Esophagus muscularis mucosa (tissue), 4 donors: ENCODE results near the gene RPS21. TPM values are rescaled to one million over a fixed set of nuclear protein-coding genes. Genes with fewer than 3 reads are reported as not detected.

Experiments
- DNase-seq: peaks from one replicate; pipeline ENCODE4 v3.0.0-alpha.2; 2017; ENCODE audit errors: extremely low spot score
- H3K27ac ChIP-seq, 4 donors: fragments of 200-600 bp; sonication (generic); replicated peaks in 1 of 4; 1 replicate in 3 of 4; 2 replicates in 1 of 4; pipeline ENCODE4 v1.5.1; 2016 to 2019; ENCODE audit warnings: mild to moderate bottlenecking in 1 of 4
- H3K27me3 ChIP-seq, 4 donors: fragments of 200-600 bp; sonication (generic); one replicate each; pipeline versions ENCODE4 v1.5.1 to v1.6.0; 2016 to 2019
- H3K36me3 ChIP-seq, 4 donors: fragments of 200-600 bp; sonication (generic); one replicate each; pipeline ENCODE4 v1.5.1; 2016 to 2019
- H3K4me1 ChIP-seq, 4 donors: fragments of 200-600 bp; sonication (generic); one replicate each; pipeline ENCODE4 v1.5.1; 2016 to 2019
- H3K4me3 ChIP-seq, 4 donors: fragments of 200-600 bp; sonication (generic); 1 replicate in 2 of 4; 2 replicates in 2 of 4; pipeline ENCODE4 v1.5.1; 2016 to 2019; ENCODE audit warnings: mild to moderate bottlenecking in 4 of 4, moderate library complexity in 1 of 4
- H3K9me3 ChIP-seq, 4 donors: fragments of 200-600 bp; sonication (generic); 1 replicate in 3 of 4; 2 replicates in 1 of 4; pipeline ENCODE4 v1.5.1; 2016 to 2019
- CTCF ChIP-seq, 3 experiments: fragments of 200-600 bp in 2 of 3; fragments of 450-650 bp in 1 of 3; sonication (generic) in 2 of 3; IDR thresholded peaks; one replicate each; pipeline ENCODE4 v1.5.1; 2017 to 2019; ENCODE audit warnings: antibody characterized with exemption in 3 of 3, mild to moderate bottlenecking in 2 of 3, moderate library complexity in 1 of 3
- EP300 ChIP-seq: sonication (generic); formaldehyde crosslinking; IDR thresholded peaks from one replicate; pipeline ENCODE4 v1.6.1; 2017; ENCODE audit warnings: antibody characterized with exemption
- POLR2A ChIP-seq: fragments of 450-650 bp; IDR thresholded peaks from one replicate; pipeline ENCODE4 v1.6.1; 2017; ENCODE audit warnings: antibody characterized with exemption, moderate library complexity, mild to moderate bottlenecking, low read depth
- POLR2AphosphoS5 ChIP-seq, 2 donors: sonication (generic); formaldehyde crosslinking; IDR thresholded peaks; one replicate each; pipeline ENCODE4 v1.6.1; 2017; ENCODE audit warnings: antibody characterized with exemption in 2 of 2
- WGBS: methylation state at CpG from one replicate; pipeline ENCODE4 v1.1.5; 2018; 5-methylcytosine and 5-hydroxymethylcytosine counted together
- intact Hi-C: fragments of 100-400 bp; cut with DNase I; formaldehyde crosslinking; loops from one replicate; pipeline ENCODE4 v1.15.1; 2023
- total RNA-seq, 4 donors: library from RNA; depleted of rRNA; stranded (reverse); fragments of >200 nt; gene quantifications; one replicate each; pipeline versions ENCODE4 v1.1.0 to v1.2.1, GENCODE V29; 2016

RPS21 gene
- total RNA-seq, 4 donors from 2014 or later: 581 to 2,787 (median 1,391) TPM

DNA sequence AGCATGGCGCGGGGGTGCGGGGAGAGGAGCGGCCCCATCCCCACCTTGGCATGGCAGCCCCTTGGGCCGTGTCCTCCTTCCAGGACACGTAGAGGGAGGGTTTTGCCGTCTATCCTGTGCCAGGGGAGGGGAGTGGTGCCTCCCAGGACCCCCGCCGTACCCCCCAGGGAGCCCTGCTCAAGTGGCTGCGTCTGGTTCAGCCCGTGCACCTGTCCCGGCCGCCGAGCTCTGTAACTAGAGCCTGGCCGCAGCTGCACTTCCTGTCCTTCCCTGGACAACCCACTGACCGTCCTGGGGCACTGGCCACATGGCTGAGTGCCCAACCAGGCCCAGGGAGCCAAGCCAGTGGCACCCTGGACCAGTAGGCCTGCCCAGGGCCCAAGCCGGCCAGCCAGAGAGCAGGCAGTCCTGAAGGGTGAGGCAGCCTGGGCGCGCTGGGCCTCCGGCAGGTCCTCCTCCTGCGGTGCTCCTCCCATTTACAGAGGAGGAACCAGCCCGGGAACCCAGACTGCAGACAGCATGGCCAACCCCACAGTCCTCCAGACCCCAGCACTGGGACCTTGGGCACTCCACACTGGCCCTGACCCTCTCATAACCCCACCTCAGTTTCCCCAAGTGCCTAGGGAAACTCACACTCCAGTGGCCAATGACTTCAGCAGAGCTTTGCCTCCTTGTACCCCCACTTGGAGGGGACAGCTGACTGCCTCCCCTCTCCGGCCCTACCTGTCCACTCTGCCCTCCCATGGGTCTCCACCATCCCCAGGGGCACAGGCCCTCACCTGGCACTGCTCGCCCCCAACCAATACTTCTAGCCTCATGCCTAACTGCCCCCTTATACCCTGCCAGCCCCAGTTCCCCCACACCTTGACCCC, 28.5 kb upstream of the RPS21 start:
- WGBS: 41% methylated on average over 5 of the region's 24 CpGs
- TF ChIP-seq POLR2A (no peak), POLR2AphosphoS5 (IDR thresholded peaks at IDR 0.05) (peak; percentile 34 to 42)
- Histone ChIP-seq H3K36me3 (peaks cover 0 to 19% (median 10%) of the 10 kb centered on the region in 4 donors), H3K4me1 (peaks cover 93 to 98% (median 97%) of the 10 kb centered on the region in 4 donors), H3K9me3 (no peaks in the 10 kb centered on the region), H3K4me3 (peak overlapping the region in 3 of 4 donors; percentile 29 to 41 (median 40)), H3K27ac (peak overlapping the region; percentile 93 to 97 (median 93)), H3K27me3 (no peaks in the 10 kb centered on the region)
- no peak for DNase-seq
- intact Hi-C loops: no loop called here

DNA sequence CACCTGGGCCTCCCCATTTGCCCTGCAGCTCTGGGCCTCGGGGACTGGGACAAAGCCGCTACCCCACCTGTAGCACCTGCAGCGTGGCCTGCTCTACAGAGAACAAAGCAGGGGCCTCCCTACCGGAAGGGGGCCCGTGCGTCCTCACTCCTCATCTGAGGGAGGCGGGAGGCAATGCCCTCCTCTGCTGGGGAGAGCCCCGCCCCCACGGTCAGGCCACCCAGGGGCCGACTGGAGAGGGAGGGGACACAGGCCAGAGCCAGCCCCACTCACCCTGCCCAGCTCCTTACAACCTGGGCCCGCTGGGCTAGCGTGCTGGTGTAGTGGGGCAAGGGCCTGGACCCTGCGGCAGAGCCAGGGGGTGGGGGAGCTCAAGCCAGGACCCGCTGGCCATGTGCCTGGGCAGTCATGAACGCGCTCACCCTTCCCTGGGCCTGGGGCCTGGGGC, 27.8 kb upstream of the RPS21 start:
- intact Hi-C loops: no loop called here
- H3K9me3 ChIP-seq: no peaks in the 10 kb centered on the region
- no peak for DNase-seq
- TF ChIP-seq POLR2AphosphoS5 (IDR thresholded peaks at IDR 0.05) (no peak), POLR2A (no peak), EP300 (no peak)
- 57% methylated on average over 11 of the region's 16 CpGs for WGBS
- no peaks in the 10 kb centered on the region for H3K27me3 ChIP-seq
- H3K27ac ChIP-seq: peak overlapping the region; percentile 93 to 97 (median 93)
- H3K36me3 ChIP-seq: peaks cover 0 to 14% (median 9%) of the 10 kb centered on the region in 4 donors
- peak overlapping the region in 3 of 4 donors; percentile 29 to 41 (median 40) for H3K4me3 ChIP-seq
- H3K4me1 ChIP-seq: peaks cover 93 to 98% (median 97%) of the 10 kb centered on the region in 4 donors

DNA sequence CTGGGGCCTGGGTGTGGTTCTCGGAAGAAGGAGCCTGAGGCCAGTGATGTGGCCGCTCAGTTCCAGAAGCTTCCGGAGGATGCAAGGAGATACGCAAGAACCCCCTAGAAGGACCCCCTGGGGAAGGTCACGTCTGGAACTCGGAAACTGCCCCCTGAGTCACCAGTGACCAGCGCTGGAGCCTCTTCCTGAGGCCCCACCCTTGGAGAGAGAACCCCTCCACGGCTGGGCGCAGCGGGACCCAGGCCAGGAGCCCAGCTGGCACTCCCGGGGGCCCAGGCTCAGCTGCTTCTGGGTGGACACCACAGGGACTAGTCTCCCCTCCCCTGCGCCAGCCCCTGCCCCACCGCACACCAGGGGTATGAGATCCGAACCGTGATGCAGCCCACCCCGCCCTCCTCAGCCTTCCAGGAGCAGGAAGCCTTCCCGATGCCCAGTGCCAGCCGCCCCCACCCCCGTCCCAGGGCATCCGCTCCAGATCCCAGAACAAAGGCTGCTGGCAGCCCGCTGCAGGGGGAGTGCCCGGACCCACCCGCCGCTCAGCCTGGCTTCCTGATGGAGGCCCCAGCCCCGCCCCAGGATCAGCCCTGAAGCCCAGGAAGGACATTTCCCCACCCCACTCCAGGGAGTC, 27.3 kb upstream of the RPS21 start:
- H3K4me3 ChIP-seq: peak overlapping the region in 2 of 4 donors; percentile 7 to 41
- WGBS: 60% methylated on average over 3 of the region's 25 CpGs
- TF ChIP-seq EP300: peak; percentile 27
- TF ChIP-seq POLR2AphosphoS5 (IDR thresholded peaks at IDR 0.05): peak; percentile 53 to 56
- TF ChIP-seq POLR2A: no peak
- TF ChIP-seq CTCF (IDR thresholded peaks at IDR 0.05): no peak
- H3K4me1 ChIP-seq: peaks cover 94 to 98% (median 97%) of the 10 kb centered on the region in 4 donors
- H3K27ac ChIP-seq: peak overlapping the region; percentile 93 to 97 (median 93)
- H3K36me3 ChIP-seq: peaks cover 0 to 14% (median 9%) of the 10 kb centered on the region in 4 donors
- H3K27me3 ChIP-seq: no peaks in the 10 kb centered on the region
- no peaks in the 10 kb centered on the region for H3K9me3 ChIP-seq
- intact Hi-C loops: no loop called here
- DNase-seq: no peak

DNA sequence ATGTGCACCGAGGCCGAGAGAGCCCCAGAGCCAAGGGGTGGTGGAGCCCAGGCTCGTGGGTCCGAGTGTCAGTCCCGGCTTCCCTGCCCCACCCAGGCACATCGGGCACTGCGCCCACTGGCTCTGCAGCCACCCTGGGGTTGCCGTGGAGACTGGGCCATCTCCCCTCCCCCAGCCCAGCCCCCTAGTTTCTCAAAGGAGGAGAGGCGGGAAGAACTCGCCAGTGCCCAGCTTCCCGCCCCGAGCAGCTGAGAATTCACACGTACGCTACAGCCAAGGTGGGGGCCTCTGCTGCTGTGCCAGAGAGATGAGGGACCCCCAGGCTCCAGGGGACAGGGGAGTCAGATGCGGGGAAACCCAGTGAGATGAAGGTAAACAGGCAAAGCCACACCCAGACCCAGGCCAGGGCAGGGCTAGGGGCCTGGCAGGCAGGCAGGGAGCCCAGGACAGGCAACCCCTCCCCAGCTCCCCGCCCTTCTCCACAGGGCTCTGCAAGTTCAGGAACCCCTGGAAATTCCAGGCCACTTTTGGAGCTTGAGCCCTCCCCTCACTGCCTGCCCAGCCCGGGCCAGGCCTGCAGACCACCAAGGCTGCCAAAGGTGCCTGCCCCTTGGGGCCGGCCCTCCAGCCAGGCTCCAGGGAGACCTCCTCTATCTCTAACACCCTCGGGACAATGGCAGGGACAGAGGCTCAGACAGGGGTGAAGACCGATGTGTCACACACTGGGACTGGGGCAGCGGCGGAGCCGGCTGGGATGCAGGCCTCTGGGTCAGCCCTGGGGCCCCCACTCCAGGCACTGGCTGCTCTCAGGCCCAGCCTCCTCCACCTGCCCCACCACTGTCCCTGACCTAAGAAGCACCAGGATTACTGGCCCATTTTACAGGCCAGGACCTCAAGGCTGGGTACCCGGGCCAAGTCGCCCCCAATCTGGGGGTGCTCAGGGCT, 25.8 kb upstream of the RPS21 start:
- WGBS: 70% methylated on average over 11 of the region's 25 CpGs
- intact Hi-C loops: no loop called here
- Histone ChIP-seq H3K9me3 (no peaks in the 10 kb centered on the region), H3K36me3 (peaks cover 0 to 14% (median 9%) of the 10 kb centered on the region in 4 donors), H3K27me3 (no peaks in the 10 kb centered on the region), H3K4me3 (no peak overlapping the region), H3K27ac (peak overlapping the region; percentile 93 to 97 (median 94)), H3K4me1 (peaks cover 94 to 98% (median 97%) of the 10 kb centered on the region in 4 donors)
- DNase-seq: no peak
- TF ChIP-seq EP300 (no peak), CTCF (IDR thresholded peaks at IDR 0.05) (no peak), POLR2A (no peak), POLR2AphosphoS5 (IDR thresholded peaks at IDR 0.05) (no peak)
